ENCODE data around the gene GMCL2.
"Not testable (repeated sequence)": the region's sequence is repeated elsewhere in the genome, so short reads cannot be mapped to it uniquely, and the experiment has no call there.

The GMCL2 gene

GRCh38 chr5:178207183-178207916, 20.2 kb upstream of the GMCL2 start:
- no peak for DNase-seq (ENCODE audit: insufficient read length, low spot score)
- FAIRE-seq, result no peak

GRCh38 chr5:178206166-178207101, 19.3 kb upstream of the GMCL2 start:
- DNase-seq (ENCODE audit: insufficient read length, low spot score) (no peak), FAIRE-seq (no peak)

GRCh38 chr5:178205749-178206047, 18.5 kb upstream of the GMCL2 start:
- no peak for DNase-seq (ENCODE audit: insufficient read length, low spot score)
- FAIRE-seq, result no peak

- DNase-seq (ENCODE audit: insufficient read length, low spot score), result peak; percentile 80
- FAIRE-seq, result no peak
Measured at GRCh38 chr5:178204935-178205748, 18.0 kb upstream of the GMCL2 start.

GRCh38 chr5:178204182-178204934, 17.2 kb upstream of the GMCL2 start, which contains the start of gene HNRNPAB:
Gene HNRNPAB (plus strand): TSS chr5:178204533. CDS start chr5:178204838, 305 bp downstream.
- DNase-seq (ENCODE audit: insufficient read length, low spot score) (peak; percentile 96), FAIRE-seq (peak; percentile 75)

- DNase-seq (ENCODE audit: insufficient read length, low spot score), result no peak
- no peak for FAIRE-seq
Measured at GRCh38 chr5:178203670-178204181, 16.6 kb upstream of the GMCL2 start.

GRCh38 chr5:178202541-178202940, 15.4 kb upstream of the GMCL2 start:
- no peak for DNase-seq (ENCODE audit: insufficient read length, low spot score)

GRCh38 chr5:178201927-178202235, 14.7 kb upstream of the GMCL2 start:
- no peak for FAIRE-seq
- peak; percentile 36 for DNase-seq (ENCODE audit: insufficient read length, low spot score)

More at GRCh38 chr5:178202541-178202940, 15.4 kb upstream of the GMCL2 start:
- no peak for FAIRE-seq

- FAIRE-seq, result no peak
- DNase-seq (ENCODE audit: insufficient read length, low spot score), result no peak
Measured at GRCh38 chr5:178201221-178201926, 14.2 kb upstream of the GMCL2 start.

- DNase-seq (ENCODE audit: insufficient read length, low spot score) (no peak), FAIRE-seq (no peak)
Measured at GRCh38 chr5:178199581-178200434, 12.6 kb upstream of the GMCL2 start.

- no peak for DNase-seq (ENCODE audit: insufficient read length, low spot score)
- FAIRE-seq, result no peak
Measured at GRCh38 chr5:178198706-178199105, 11.5 kb upstream of the GMCL2 start.

GRCh38 chr5:178198151-178198550, 11.0 kb upstream of the GMCL2 start:
- FAIRE-seq, result not testable (repeated sequence)

GRCh38 chr5:178196986-178197385, 9.8 kb upstream of the GMCL2 start:
- DNase-seq (ENCODE audit: insufficient read length, low spot score) (no peak), FAIRE-seq (no peak)

More at GRCh38 chr5:178198151-178198550, 11.0 kb upstream of the GMCL2 start:
- DNase-seq (ENCODE audit: insufficient read length, low spot score), result not testable (repeated sequence)

GRCh38 chr5:178196281-178196812, 9.2 kb upstream of the GMCL2 start:
- FAIRE-seq (no peak), DNase-seq (ENCODE audit: insufficient read length, low spot score) (no peak)

GRCh38 chr5:178194026-178194425, 6.9 kb upstream of the GMCL2 start:
- FAIRE-seq (no peak), DNase-seq (ENCODE audit: insufficient read length, low spot score) (no peak)

GRCh38 chr5:178193251-178193809, 6.2 kb upstream of the GMCL2 start:
- no peak for FAIRE-seq

GRCh38 chr5:178192787-178193186, 5.6 kb upstream of the GMCL2 start:
- no peak for FAIRE-seq

More at GRCh38 chr5:178193251-178193809, 6.2 kb upstream of the GMCL2 start:
- no peak for DNase-seq (ENCODE audit: insufficient read length, low spot score)

GRCh38 chr5:178192244-178192643, 5.1 kb upstream of the GMCL2 start:
- no peak for FAIRE-seq
- no peak for DNase-seq (ENCODE audit: insufficient read length, low spot score)

More at GRCh38 chr5:178192787-178193186, 5.6 kb upstream of the GMCL2 start:
- DNase-seq (ENCODE audit: insufficient read length, low spot score), result no peak
